GM18861 (cell line): ENCODE results near the gene SYNDIG1.

Source experiments
- ATAC-seq: cut with Tn5 transposase; IDR thresholded peaks from one replicate; pipeline ENCODE4 v1.9.1; 2021; ENCODE audit not compliant: unreplicated experiment

Gene SYNDIG1

GRCh38 chr20:24446811-24447210 lies 22.6 kb upstream of the SYNDIG1 start:
- no peak for ATAC-seq

- no peak for ATAC-seq
Measured at GRCh38 chr20:24448170-24448569, 21.3 kb upstream of the SYNDIG1 start.

GRCh38 chr20:24449026-24449720 lies 20.3 kb upstream of the SYNDIG1 start:
- no peak for ATAC-seq

GRCh38 chr20:24450177-24450576 lies 19.3 kb upstream of the SYNDIG1 start:
- ATAC-seq = no peak

GRCh38 chr20:24450624-24451376 lies 18.6 kb upstream of the SYNDIG1 start:
- ATAC-seq = no peak

GRCh38 chr20:24451428-24451827 lies 18.0 kb upstream of the SYNDIG1 start:
- ATAC-seq = no peak

GRCh38 chr20:24452016-24452415 lies 17.4 kb upstream of the SYNDIG1 start:
- ATAC-seq = no peak

GRCh38 chr20:24452498-24453127 lies 16.8 kb upstream of the SYNDIG1 start:
- no peak for ATAC-seq

GRCh38 chr20:24453869-24454268 lies 15.6 kb upstream of the SYNDIG1 start:
- ATAC-seq = no peak

GRCh38 chr20:24455081-24455480 lies 14.3 kb upstream of the SYNDIG1 start:
- no peak for ATAC-seq

- no peak for ATAC-seq
Measured at GRCh38 chr20:24456398-24456781, 13.0 kb upstream of the SYNDIG1 start.

- no peak for ATAC-seq
Measured at GRCh38 chr20:24458436-24458835, 11.0 kb upstream of the SYNDIG1 start.

- ATAC-seq = no peak
Measured at GRCh38 chr20:24459733-24460132, 9.7 kb upstream of the SYNDIG1 start.

GRCh38 chr20:24460712-24461111 lies 8.7 kb upstream of the SYNDIG1 start:
- no peak for ATAC-seq

GRCh38 chr20:24461848-24462247 lies 7.6 kb upstream of the SYNDIG1 start:
- no peak for ATAC-seq

GRCh38 chr20:24462460-24463010 lies 6.9 kb upstream of the SYNDIG1 start:
- no peak for ATAC-seq

- no peak for ATAC-seq
Measured at GRCh38 chr20:24465159-24465558, 4.3 kb upstream of the SYNDIG1 start.

GRCh38 chr20:24465730-24466129 lies 3.7 kb upstream of the SYNDIG1 start:
- no peak for ATAC-seq

- ATAC-seq = no peak
Measured at GRCh38 chr20:24468401-24469115, 871 bp upstream of the SYNDIG1 start.

- no peak for ATAC-seq
Measured at GRCh38 chr20:24469894-24470745, 691 bp downstream of the SYNDIG1 start.
